Ascending aorta (tissue), 2 donors: ENCODE data around the gene TMEM250. TPM values are rescaled to one million over a fixed set of nuclear protein-coding genes. Genes with fewer than 3 reads are reported as not detected.

Source experiments
- DNase-seq, 2 donors: peaks; one replicate each; pipeline ENCODE4 v3.0.0-alpha.2; 2019; ENCODE audit warnings: low spot score in 2 of 2
- H3K27ac ChIP-seq, 2 donors: fragments of 200-600 bp; sonication (generic); one replicate each; pipeline ENCODE4 v1.5.1; 2016 to 2017; ENCODE audit warnings: mild to moderate bottlenecking in 1 of 2
- H3K27me3 ChIP-seq: fragments of 200-600 bp; sonication (generic); one replicate; pipeline ENCODE4 v1.5.1; 2017
- H3K36me3 ChIP-seq, 2 donors: fragments of 200-600 bp; sonication (generic); one replicate each; pipeline ENCODE4 v1.5.1; 2016
- H3K4me1 ChIP-seq, 2 donors: fragments of 200-600 bp; sonication (generic); one replicate each; pipeline ENCODE4 v1.5.1; 2016 to 2017; ENCODE audit warnings: mild to moderate bottlenecking in 1 of 2
- H3K4me3 ChIP-seq, 2 donors: fragments of 200-600 bp; sonication (generic); one replicate each; pipeline ENCODE4 v1.5.1; 2016 to 2017; ENCODE audit warnings: mild to moderate bottlenecking in 1 of 2
- H3K9me3 ChIP-seq, 2 donors: fragments of 200-600 bp; sonication (generic); one replicate each; pipeline ENCODE4 v1.5.1; 2016
- intact Hi-C: fragments of 100-400 bp; cut with DNase I; formaldehyde crosslinking; loops from one replicate; pipeline ENCODE4 v1.15.1; 2023
- total RNA-seq: library from RNA; depleted of rRNA; stranded (reverse); fragments of >200 nt; gene quantifications from one replicate; pipeline ENCODE4 v1.1.0, GENCODE V29; 2016
- TF ChIP-seq, protein P1 (sequence below), 3 experiments: fragments of 200-600 bp in 2 of 3; fragments of 450-650 bp in 1 of 3; sonication (generic) in 2 of 3; IDR thresholded peaks; one replicate each; pipeline ENCODE4 v1.5.1; 2016 to 2019; ENCODE audit warnings: antibody characterized with exemption in 3 of 3, mild to moderate bottlenecking in 1 of 3, moderate library complexity in 1 of 3

Gene TMEM250
- total RNA-seq, 1 donor from 2014 or later, result 80.3 TPM

- Histone ChIP-seq H3K27ac (no peak overlapping the region), H3K36me3 (peaks cover 19 to 27% of the 10 kb centered on the region in 2 donors), H3K9me3 (no peaks in the 10 kb centered on the region), H3K27me3 (no peaks in the 10 kb centered on the region), H3K4me1 (peaks cover 10 to 13% of the 10 kb centered on the region in 2 donors), H3K4me3 (no peak overlapping the region)
- no peak for DNase-seq
- TF ChIP-seq, protein P1, sequence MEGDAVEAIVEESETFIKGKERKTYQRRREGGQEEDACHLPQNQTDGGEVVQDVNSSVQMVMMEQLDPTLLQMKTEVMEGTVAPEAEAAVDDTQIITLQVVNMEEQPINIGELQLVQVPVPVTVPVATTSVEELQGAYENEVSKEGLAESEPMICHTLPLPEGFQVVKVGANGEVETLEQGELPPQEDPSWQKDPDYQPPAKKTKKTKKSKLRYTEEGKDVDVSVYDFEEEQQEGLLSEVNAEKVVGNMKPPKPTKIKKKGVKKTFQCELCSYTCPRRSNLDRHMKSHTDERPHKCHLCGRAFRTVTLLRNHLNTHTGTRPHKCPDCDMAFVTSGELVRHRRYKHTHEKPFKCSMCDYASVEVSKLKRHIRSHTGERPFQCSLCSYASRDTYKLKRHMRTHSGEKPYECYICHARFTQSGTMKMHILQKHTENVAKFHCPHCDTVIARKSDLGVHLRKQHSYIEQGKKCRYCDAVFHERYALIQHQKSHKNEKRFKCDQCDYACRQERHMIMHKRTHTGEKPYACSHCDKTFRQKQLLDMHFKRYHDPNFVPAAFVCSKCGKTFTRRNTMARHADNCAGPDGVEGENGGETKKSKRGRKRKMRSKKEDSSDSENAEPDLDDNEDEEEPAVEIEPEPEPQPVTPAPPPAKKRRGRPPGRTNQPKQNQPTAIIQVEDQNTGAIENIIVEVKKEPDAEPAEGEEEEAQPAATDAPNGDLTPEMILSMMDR (IDR thresholded peaks at IDR 0.05), result no peak
- intact Hi-C loops, result no loop called here
These were observed 2.9 kb downstream of the TMEM250 start for GRCh38 chr9:136115641-136116359.

DNA sequence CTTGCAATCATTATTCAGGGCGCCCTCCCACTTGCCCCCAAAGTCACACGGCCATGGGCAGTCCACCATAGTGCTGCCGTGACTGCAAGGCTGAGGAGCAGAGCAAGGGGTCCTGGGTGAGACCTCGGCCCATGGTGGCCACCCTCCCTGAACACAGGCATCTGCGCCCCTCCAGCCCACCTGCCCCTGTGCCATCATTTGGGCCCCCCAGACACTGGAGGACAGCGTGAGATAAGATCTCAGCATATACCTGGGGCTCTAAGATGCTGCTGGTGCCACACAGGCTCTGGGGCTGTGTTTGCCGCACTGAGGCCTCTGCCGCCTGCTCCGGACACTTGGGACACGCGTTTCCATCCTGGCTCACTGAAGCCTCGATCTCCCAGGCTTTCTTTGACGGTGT, 3.5 kb downstream of the TMEM250 start:
- DNase-seq, result no peak
- TF ChIP-seq, protein P1 (IDR thresholded peaks at IDR 0.05), result no peak
- Histone ChIP-seq H3K27ac (no peak overlapping the region), H3K9me3 (no peaks in the 10 kb centered on the region), H3K4me1 (peaks cover 14 to 16% of the 10 kb centered on the region in 2 donors), H3K36me3 (peaks cover 19 to 27% of the 10 kb centered on the region in 2 donors), H3K4me3 (no peak overlapping the region), H3K27me3 (no peaks in the 10 kb centered on the region)
- intact Hi-C loops, result no loop called here

- TF ChIP-seq, protein P1 (IDR thresholded peaks at IDR 0.05), result no peak
- H3K9me3 ChIP-seq, result no peaks in the 10 kb centered on the region
- intact Hi-C loops, result no loop called here
These were observed 4.1 kb downstream of the TMEM250 start for GRCh38 chr9:136114610-136115009.

GRCh38 chr9:136112541-136112940, 6.1 kb downstream of the TMEM250 start:
- TF ChIP-seq, protein P1 (IDR thresholded peaks at IDR 0.05), result no peak
- H3K4me1 ChIP-seq, result peaks cover 12 to 21% of the 10 kb centered on the region in 2 donors
- no peaks in the 10 kb centered on the region for H3K27me3 ChIP-seq
- H3K27ac ChIP-seq, result no peak overlapping the region
- DNase-seq, result no peak
- H3K4me3 ChIP-seq, result no peak overlapping the region
- intact Hi-C loops, result no loop called here
- no peaks in the 10 kb centered on the region for H3K9me3 ChIP-seq
- peaks cover 19 to 27% of the 10 kb centered on the region in 2 donors for H3K36me3 ChIP-seq

More at GRCh38 chr9:136114610-136115009, 4.1 kb downstream of the TMEM250 start:
- no peak overlapping the region for H3K27ac ChIP-seq
- H3K4me1 ChIP-seq, result peaks cover 16 to 19% of the 10 kb centered on the region in 2 donors
- DNase-seq, result no peak
- H3K4me3 ChIP-seq, result no peak overlapping the region
- no peaks in the 10 kb centered on the region for H3K27me3 ChIP-seq
- peaks cover 19 to 27% of the 10 kb centered on the region in 2 donors for H3K36me3 ChIP-seq

DNA sequence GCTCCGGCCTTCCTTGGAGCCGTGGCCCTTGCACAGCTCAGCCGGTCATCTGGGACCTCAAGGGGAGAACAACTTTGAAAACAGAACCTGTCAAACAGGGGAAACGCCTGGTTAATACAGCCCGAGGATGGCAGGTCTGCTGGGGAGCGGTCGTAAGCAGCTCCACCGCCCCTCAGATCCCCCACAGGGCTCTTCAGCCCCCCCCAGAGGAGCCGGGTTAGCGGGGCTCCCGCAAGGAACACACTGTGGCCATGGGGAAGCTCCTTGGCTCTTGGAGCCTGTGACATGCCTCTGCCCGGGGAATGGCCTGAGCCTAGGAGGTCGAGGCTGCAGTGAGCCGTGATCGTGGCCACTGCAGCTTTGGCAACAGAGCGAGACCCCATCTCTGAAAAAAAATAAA, 6.8 kb downstream of the TMEM250 start:
- intact Hi-C loops, result no loop called here
- no peaks in the 10 kb centered on the region for H3K27me3 ChIP-seq
- H3K4me1 ChIP-seq, result peaks cover 11 to 18% of the 10 kb centered on the region in 2 donors
- H3K36me3 ChIP-seq, result peaks cover 19 to 27% of the 10 kb centered on the region in 2 donors
- H3K27ac ChIP-seq, result no peak overlapping the region
- H3K9me3 ChIP-seq, result no peaks in the 10 kb centered on the region
- DNase-seq, result no peak
- no peak overlapping the region for H3K4me3 ChIP-seq
- TF ChIP-seq, protein P1 (IDR thresholded peaks at IDR 0.05), result no peak
